ENCODE data around the gene MASP2.
"Not testable (repeated sequence)": the region's sequence is repeated elsewhere in the genome, so short reads cannot be mapped to it uniquely, and the experiment has no call there.

MASP2 gene

GRCh38 chr1:11046625-11047365 is at the start of gene MASP2:
MASP2 (minus strand) TSS chr1:11047239; CDS start chr1:11047207, 32 bp downstream.
- H2AFZ ChIP-seq (ENCODE audit: low read depth, low read length): no peak within 1 kb of the TSS
- peaks cover 7% of the 10 kb centered on the region for H3K4me1 ChIP-seq (ENCODE audit: low read length)

GRCh38 chr1:11083784-11084183 is 36.7 kb upstream of the MASP2 start:
- not testable (repeated sequence) for H3K9me3 ChIP-seq (ENCODE audit: insufficient read depth, low read length); H3K4me3 ChIP-seq (ENCODE audit: low read length); H3K4me2 ChIP-seq (ENCODE audit: low read length); H3K4me1 ChIP-seq (ENCODE audit: low read length); H4K20me1 ChIP-seq (ENCODE audit: insufficient read depth, low read length); H3K9ac ChIP-seq (ENCODE audit: low read length); H3K27me3 ChIP-seq (ENCODE audit: low read depth, low read length); H3K27ac ChIP-seq (ENCODE audit: low read length); H3K79me2 ChIP-seq (ENCODE audit: low read length); H2AFZ ChIP-seq (ENCODE audit: low read depth, low read length)
- H3K36me3 ChIP-seq (replicated peaks; ENCODE audit: low read depth, low read length): peaks cover 27% of the 10 kb centered on the region

More at GRCh38 chr1:11046625-11047365, at the start of gene MASP2:
- Histone ChIP-seq H3K9me3 (ENCODE audit: insufficient read depth, low read length) (no peaks in the 10 kb centered on the region), H3K9ac (ENCODE audit: low read length) (no peak within 1 kb of the TSS), H4K20me1 (ENCODE audit: insufficient read depth, low read length) (no peaks in the 10 kb centered on the region), H3K4me3 (ENCODE audit: low read length) (no peak within 1 kb of the TSS), H3K27ac (ENCODE audit: low read length) (no peak within 1 kb of the TSS), H3K79me2 (ENCODE audit: low read length) (no peaks in the 10 kb centered on the region), H3K36me3 (replicated peaks; ENCODE audit: low read depth, low read length) (no peaks in the 10 kb centered on the region), H3K27me3 (ENCODE audit: low read depth, low read length) (no peaks in the 10 kb centered on the region), H3K4me2 (ENCODE audit: low read length) (no peak within 1 kb of the TSS)
- TF ChIP-seq CTCF (IDR thresholded peaks at IDR 0.05; ENCODE audit: low read depth, low read length) (no peak), EZH2phosphoT487 (IDR thresholded peaks at IDR 0.05; ENCODE audit: low read depth) (no peak)

DNA sequence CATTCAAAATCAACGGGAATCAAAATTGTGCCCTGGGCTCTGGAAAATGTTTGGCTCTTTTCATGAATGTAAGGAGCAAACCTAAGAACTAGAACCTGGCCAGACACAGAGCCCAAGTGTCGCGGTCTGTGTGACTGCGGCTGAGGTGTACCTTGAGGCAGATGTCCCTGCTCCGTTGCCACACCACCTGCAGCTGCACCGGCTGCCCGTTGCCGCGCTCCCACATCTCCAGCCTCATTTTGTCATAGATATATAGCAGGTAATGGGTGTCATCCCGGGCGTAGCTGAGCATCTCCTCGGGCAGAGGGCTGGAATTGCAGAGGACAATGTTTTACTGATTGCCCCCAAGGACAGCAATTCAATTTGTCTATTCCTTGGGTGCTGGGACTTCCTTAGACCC is 33.9 kb upstream of the MASP2 start:
- no peak overlapping the region for H2AFZ ChIP-seq (ENCODE audit: low read depth, low read length)
- H3K9ac ChIP-seq (ENCODE audit: low read length): no peak overlapping the region
- peaks cover 20% of the 10 kb centered on the region for H3K36me3 ChIP-seq (replicated peaks; ENCODE audit: low read depth, low read length)
- H3K4me3 ChIP-seq (ENCODE audit: low read length): no peak overlapping the region
- H3K4me1 ChIP-seq (ENCODE audit: low read length): no peaks in the 10 kb centered on the region
- no peak overlapping the region for H3K27ac ChIP-seq (ENCODE audit: low read length)
- no peaks in the 10 kb centered on the region for H4K20me1 ChIP-seq (ENCODE audit: insufficient read depth, low read length)
- H3K9me3 ChIP-seq (ENCODE audit: insufficient read depth, low read length): no peaks in the 10 kb centered on the region
- H3K79me2 ChIP-seq (ENCODE audit: low read length): no peaks in the 10 kb centered on the region
- TF ChIP-seq EZH2phosphoT487 (IDR thresholded peaks at IDR 0.05; ENCODE audit: low read depth): no peak
- no peak for TF ChIP-seq CTCF (IDR thresholded peaks at IDR 0.05; ENCODE audit: low read depth, low read length)
- no peak overlapping the region for H3K4me2 ChIP-seq (ENCODE audit: low read length)
- H3K27me3 ChIP-seq (ENCODE audit: low read depth, low read length): no peaks in the 10 kb centered on the region

GRCh38 chr1:11078631-11079030 is 31.6 kb upstream of the MASP2 start:
- H3K4me1 ChIP-seq (ENCODE audit: low read length): peaks cover 6% of the 10 kb centered on the region
- H4K20me1 ChIP-seq (ENCODE audit: insufficient read depth, low read length): peaks cover 5% of the 10 kb centered on the region
- peaks cover 33% of the 10 kb centered on the region for H3K36me3 ChIP-seq (replicated peaks; ENCODE audit: low read depth, low read length)
- no peaks in the 10 kb centered on the region for H3K9me3 ChIP-seq (ENCODE audit: insufficient read depth, low read length)
- H3K9ac ChIP-seq (ENCODE audit: low read length): no peak overlapping the region
- no peak overlapping the region for H3K27ac ChIP-seq (ENCODE audit: low read length)
- TF ChIP-seq CTCF (IDR thresholded peaks at IDR 0.05; ENCODE audit: low read depth, low read length) (no peak), EZH2phosphoT487 (IDR thresholded peaks at IDR 0.05; ENCODE audit: low read depth) (no peak)
- no peaks in the 10 kb centered on the region for H3K27me3 ChIP-seq (ENCODE audit: low read depth, low read length)
- no peak overlapping the region for H3K4me3 ChIP-seq (ENCODE audit: low read length)
- H2AFZ ChIP-seq (ENCODE audit: low read depth, low read length): no peak overlapping the region
- no peak overlapping the region for H3K4me2 ChIP-seq (ENCODE audit: low read length)
- H3K79me2 ChIP-seq (ENCODE audit: low read length): no peaks in the 10 kb centered on the region

GRCh38 chr1:11073398-11073797 is 26.4 kb upstream of the MASP2 start:
- Histone ChIP-seq H3K4me1 (ENCODE audit: low read length) (peaks cover 24% of the 10 kb centered on the region), H3K36me3 (replicated peaks; ENCODE audit: low read depth, low read length) (peaks cover 56% of the 10 kb centered on the region), H4K20me1 (ENCODE audit: insufficient read depth, low read length) (peaks cover 28% of the 10 kb centered on the region), H3K4me2 (ENCODE audit: low read length) (peak overlapping the region; percentile 79), H3K27ac (ENCODE audit: low read length) (0 out of 2 replicates have a peak overlapping the region, but pooled peaks have one; percentile 8)
- H3K79me2 ChIP-seq (ENCODE audit: low read length); H3K9me3 ChIP-seq (ENCODE audit: insufficient read depth, low read length); H2AFZ ChIP-seq (ENCODE audit: low read depth, low read length); H3K9ac ChIP-seq (ENCODE audit: low read length); H3K27me3 ChIP-seq (ENCODE audit: low read depth, low read length); H3K4me3 ChIP-seq (ENCODE audit: low read length): not testable (repeated sequence)

All from OCI-LY3 (cell line).